ENCODE data around the gene CHST11.

Gene CHST11

GRCh38 chr12:104434129-104434528, 22.6 kb upstream of the CHST11 start:
- no peak overlapping the region for H3K27ac ChIP-seq (ENCODE audit: low read depth, low read length)
- no peaks in the 10 kb centered on the region for H3K27me3 ChIP-seq (ENCODE audit: control insufficient read depth in 1 of 2, insufficient read depth in 2 of 2, low read length in 2 of 2)
- H3K36me3 ChIP-seq (ENCODE audit: insufficient read depth, low read length): no peaks in the 10 kb centered on the region
- H3K9ac ChIP-seq (ENCODE audit: low read length): no peak overlapping the region
- no peaks in the 10 kb centered on the region for H3K4me1 ChIP-seq (ENCODE audit: insufficient read depth, low read length)
- H3K9me3 ChIP-seq (ENCODE audit: low read length): no peaks in the 10 kb centered on the region
- H3K4me3 ChIP-seq (ENCODE audit: low read depth in 1 of 2, low read length in 2 of 2): no peak overlapping the region

DNA sequence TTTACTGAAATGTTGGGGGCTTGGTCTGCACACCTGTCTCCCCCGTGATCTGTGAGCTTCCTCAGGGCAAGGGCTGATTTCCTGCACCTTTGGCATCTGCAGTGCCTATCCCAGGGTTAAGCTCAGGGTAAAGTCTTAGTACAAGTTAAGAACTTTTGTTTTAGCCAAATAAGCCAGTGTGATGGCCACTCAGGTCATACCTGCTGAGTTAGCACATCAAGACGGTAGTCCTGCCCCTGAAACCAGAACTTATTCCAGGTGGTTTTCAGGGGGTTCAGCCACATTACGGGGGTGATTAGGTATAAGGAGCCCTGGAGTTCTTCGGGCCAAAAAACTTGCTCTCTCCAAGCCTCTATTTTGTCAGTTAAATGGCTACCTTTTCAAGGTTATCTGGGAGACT, 21.6 kb upstream of the CHST11 start:
- no peak overlapping the region for H3K4me3 ChIP-seq (ENCODE audit: low read depth in 1 of 2, low read length in 2 of 2)
- no peak overlapping the region for H3K27ac ChIP-seq (ENCODE audit: low read depth, low read length)
- H3K36me3 ChIP-seq (ENCODE audit: insufficient read depth, low read length): no peaks in the 10 kb centered on the region
- no peak overlapping the region for H3K9ac ChIP-seq (ENCODE audit: low read length)
- no peaks in the 10 kb centered on the region for H3K27me3 ChIP-seq (ENCODE audit: control insufficient read depth in 1 of 2, insufficient read depth in 2 of 2, low read length in 2 of 2)
- H3K9me3 ChIP-seq (ENCODE audit: low read length): no peaks in the 10 kb centered on the region
- H3K4me1 ChIP-seq (ENCODE audit: insufficient read depth, low read length): no peaks in the 10 kb centered on the region

- H3K9me3 ChIP-seq (ENCODE audit: low read length): no peaks in the 10 kb centered on the region
- H3K9ac ChIP-seq (ENCODE audit: low read length): no peak overlapping the region
- H3K27ac ChIP-seq (ENCODE audit: low read depth, low read length): no peak overlapping the region
- H3K36me3 ChIP-seq (ENCODE audit: insufficient read depth, low read length): no peaks in the 10 kb centered on the region
- no peaks in the 10 kb centered on the region for H3K27me3 ChIP-seq (ENCODE audit: control insufficient read depth in 1 of 2, insufficient read depth in 2 of 2, low read length in 2 of 2)
- H3K4me1 ChIP-seq (ENCODE audit: insufficient read depth, low read length): no peaks in the 10 kb centered on the region
- H3K4me3 ChIP-seq (ENCODE audit: low read depth in 1 of 2, low read length in 2 of 2): no peak overlapping the region
Measured at GRCh38 chr12:104435765-104436164, 21.0 kb upstream of the CHST11 start.

GRCh38 chr12:104436790-104437189, 20.0 kb upstream of the CHST11 start:
- H3K27ac ChIP-seq (ENCODE audit: low read depth, low read length): no peak overlapping the region
- no peak overlapping the region for H3K4me3 ChIP-seq (ENCODE audit: low read depth in 1 of 2, low read length in 2 of 2)
- H3K4me1 ChIP-seq (ENCODE audit: insufficient read depth, low read length): no peaks in the 10 kb centered on the region
- no peak overlapping the region for H3K9ac ChIP-seq (ENCODE audit: low read length)
- no peaks in the 10 kb centered on the region for H3K36me3 ChIP-seq (ENCODE audit: insufficient read depth, low read length)
- H3K27me3 ChIP-seq (ENCODE audit: control insufficient read depth in 1 of 2, insufficient read depth in 2 of 2, low read length in 2 of 2): no peaks in the 10 kb centered on the region
- no peaks in the 10 kb centered on the region for H3K9me3 ChIP-seq (ENCODE audit: low read length)

- Histone ChIP-seq H3K27ac (ENCODE audit: low read depth, low read length) (no peak overlapping the region), H3K4me1 (ENCODE audit: insufficient read depth, low read length) (no peaks in the 10 kb centered on the region), H3K36me3 (ENCODE audit: insufficient read depth, low read length) (no peaks in the 10 kb centered on the region), H3K4me3 (ENCODE audit: low read depth in 1 of 2, low read length in 2 of 2) (no peak overlapping the region), H3K9ac (ENCODE audit: low read length) (no peak overlapping the region), H3K27me3 (ENCODE audit: control insufficient read depth in 1 of 2, insufficient read depth in 2 of 2, low read length in 2 of 2) (no peaks in the 10 kb centered on the region), H3K9me3 (ENCODE audit: low read length) (no peaks in the 10 kb centered on the region)
Measured at GRCh38 chr12:104438134-104438533, 18.6 kb upstream of the CHST11 start.

DNA sequence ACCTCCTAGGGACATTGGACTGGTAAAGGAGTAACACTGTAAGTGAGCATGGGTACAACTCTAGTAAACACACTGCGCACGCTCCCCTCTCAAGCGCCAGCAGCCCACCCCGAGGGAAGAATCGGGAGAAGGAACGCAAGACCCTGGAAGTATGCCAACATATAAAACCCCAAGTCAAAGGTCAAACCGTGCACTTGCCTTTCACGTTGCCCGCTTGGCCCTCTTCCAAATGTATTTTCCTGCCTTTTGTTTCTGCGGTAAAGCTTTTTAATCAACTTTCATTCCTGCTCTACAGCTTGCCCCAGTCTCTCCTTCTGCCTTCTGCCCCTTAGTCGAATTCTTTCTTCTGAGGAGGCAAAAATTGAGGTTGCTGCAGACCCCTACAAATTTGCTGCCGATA, 17.6 kb upstream of the CHST11 start:
- H3K9me3 ChIP-seq (ENCODE audit: low read length): no peaks in the 10 kb centered on the region
- H3K9ac ChIP-seq (ENCODE audit: low read length): no peak overlapping the region
- H3K4me3 ChIP-seq (ENCODE audit: low read depth in 1 of 2, low read length in 2 of 2): no peak overlapping the region
- no peaks in the 10 kb centered on the region for H3K36me3 ChIP-seq (ENCODE audit: insufficient read depth, low read length)
- H3K4me1 ChIP-seq (ENCODE audit: insufficient read depth, low read length): no peaks in the 10 kb centered on the region
- no peaks in the 10 kb centered on the region for H3K27me3 ChIP-seq (ENCODE audit: control insufficient read depth in 1 of 2, insufficient read depth in 2 of 2, low read length in 2 of 2)
- no peak overlapping the region for H3K27ac ChIP-seq (ENCODE audit: low read depth, low read length)

DNA sequence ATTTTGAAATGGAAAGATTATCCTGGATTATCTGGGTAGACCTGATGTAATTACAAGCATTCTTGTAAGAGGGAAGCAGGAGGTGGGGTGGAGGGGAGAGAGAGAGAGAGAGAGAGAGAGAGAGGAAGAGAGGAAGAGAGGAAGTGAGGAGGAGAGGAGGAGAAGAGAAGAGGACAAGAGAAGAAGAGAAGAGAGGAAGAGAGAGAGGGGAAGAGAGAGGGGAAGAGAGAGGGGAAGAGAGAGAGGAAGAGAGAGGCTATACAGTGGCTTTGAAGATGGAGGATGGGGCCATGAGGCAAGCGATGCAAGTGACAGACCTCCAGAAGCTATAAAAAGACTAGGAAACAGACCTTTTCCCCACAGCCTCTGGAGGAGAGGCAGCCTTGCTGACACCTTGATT, 13.7 kb upstream of the CHST11 start:
- no peaks in the 10 kb centered on the region for H3K27me3 ChIP-seq (ENCODE audit: control insufficient read depth in 1 of 2, insufficient read depth in 2 of 2, low read length in 2 of 2)
- H3K4me1 ChIP-seq (ENCODE audit: insufficient read depth, low read length): no peaks in the 10 kb centered on the region
- H3K27ac ChIP-seq (ENCODE audit: low read depth, low read length): no peak overlapping the region
- H3K9me3 ChIP-seq (ENCODE audit: low read length): no peaks in the 10 kb centered on the region
- H3K36me3 ChIP-seq (ENCODE audit: insufficient read depth, low read length): no peaks in the 10 kb centered on the region
- no peak overlapping the region for H3K9ac ChIP-seq (ENCODE audit: low read length)
- no peak overlapping the region for H3K4me3 ChIP-seq (ENCODE audit: low read depth in 1 of 2, low read length in 2 of 2)

- no peak overlapping the region for H3K27ac ChIP-seq (ENCODE audit: low read depth, low read length)
- no peaks in the 10 kb centered on the region for H3K4me1 ChIP-seq (ENCODE audit: insufficient read depth, low read length)
- no peaks in the 10 kb centered on the region for H3K27me3 ChIP-seq (ENCODE audit: control insufficient read depth in 1 of 2, insufficient read depth in 2 of 2, low read length in 2 of 2)
- no peak overlapping the region for H3K4me3 ChIP-seq (ENCODE audit: low read depth in 1 of 2, low read length in 2 of 2)
- H3K9me3 ChIP-seq (ENCODE audit: low read length): no peaks in the 10 kb centered on the region
- no peaks in the 10 kb centered on the region for H3K36me3 ChIP-seq (ENCODE audit: insufficient read depth, low read length)
- no peak overlapping the region for H3K9ac ChIP-seq (ENCODE audit: low read length)
Measured at GRCh38 chr12:104446646-104447421, 9.9 kb upstream of the CHST11 start.

GRCh38 chr12:104448031-104448430, 8.7 kb upstream of the CHST11 start:
- Histone ChIP-seq H3K9me3 (ENCODE audit: low read length) (no peaks in the 10 kb centered on the region), H3K27ac (ENCODE audit: low read depth, low read length) (no peak overlapping the region), H3K4me3 (ENCODE audit: low read depth in 1 of 2, low read length in 2 of 2) (no peak overlapping the region), H3K4me1 (ENCODE audit: insufficient read depth, low read length) (no peaks in the 10 kb centered on the region), H3K9ac (ENCODE audit: low read length) (no peak overlapping the region), H3K27me3 (ENCODE audit: control insufficient read depth in 1 of 2, insufficient read depth in 2 of 2, low read length in 2 of 2) (no peaks in the 10 kb centered on the region), H3K36me3 (ENCODE audit: insufficient read depth, low read length) (no peaks in the 10 kb centered on the region)

DNA sequence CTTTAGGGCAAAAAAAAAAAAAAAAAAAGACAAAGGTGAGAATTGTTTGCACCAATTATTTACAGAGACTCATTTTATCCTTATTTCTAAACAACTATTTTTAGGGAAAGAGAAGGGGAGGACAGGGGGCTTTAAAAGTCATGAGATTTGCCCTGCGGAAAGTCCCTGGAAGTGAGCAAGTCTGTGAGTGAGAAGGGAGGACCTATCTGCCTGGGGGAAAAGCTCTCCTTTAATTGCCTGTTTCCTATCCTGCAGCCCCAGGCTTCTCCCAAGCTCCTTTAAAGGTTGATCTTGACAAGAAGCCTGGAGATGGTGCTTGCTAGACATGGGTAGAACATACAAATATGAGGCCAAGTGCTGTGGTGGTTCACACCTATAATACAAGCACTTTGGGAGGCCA, 8.3 kb upstream of the CHST11 start:
- no peaks in the 10 kb centered on the region for H3K9me3 ChIP-seq (ENCODE audit: low read length)

GRCh38 chr12:104450700-104451099, 6.0 kb upstream of the CHST11 start:
- H3K9me3 ChIP-seq (ENCODE audit: low read length): no peaks in the 10 kb centered on the region
- no peaks in the 10 kb centered on the region for H3K4me1 ChIP-seq (ENCODE audit: insufficient read depth, low read length)
- H3K9ac ChIP-seq (ENCODE audit: low read length): no peak overlapping the region
- no peaks in the 10 kb centered on the region for H3K27me3 ChIP-seq (ENCODE audit: control insufficient read depth in 1 of 2, insufficient read depth in 2 of 2, low read length in 2 of 2)
- H3K36me3 ChIP-seq (ENCODE audit: insufficient read depth, low read length): no peaks in the 10 kb centered on the region
- no peak overlapping the region for H3K4me3 ChIP-seq (ENCODE audit: low read depth in 1 of 2, low read length in 2 of 2)
- no peak overlapping the region for H3K27ac ChIP-seq (ENCODE audit: low read depth, low read length)

More for the DNA sequence above, 8.3 kb upstream of the CHST11 start:
- Histone ChIP-seq H3K9ac (ENCODE audit: low read length) (no peak overlapping the region), H3K4me1 (ENCODE audit: insufficient read depth, low read length) (no peaks in the 10 kb centered on the region), H3K27me3 (ENCODE audit: control insufficient read depth in 1 of 2, insufficient read depth in 2 of 2, low read length in 2 of 2) (no peaks in the 10 kb centered on the region), H3K27ac (ENCODE audit: low read depth, low read length) (no peak overlapping the region), H3K4me3 (ENCODE audit: low read depth in 1 of 2, low read length in 2 of 2) (no peak overlapping the region), H3K36me3 (ENCODE audit: insufficient read depth, low read length) (no peaks in the 10 kb centered on the region)

- Histone ChIP-seq H3K4me1 (ENCODE audit: insufficient read depth, low read length) (peaks cover 5% of the 10 kb centered on the region), H3K36me3 (ENCODE audit: insufficient read depth, low read length) (no peaks in the 10 kb centered on the region), H3K27ac (ENCODE audit: low read depth, low read length) (no peak overlapping the region), H3K9ac (ENCODE audit: low read length) (no peak overlapping the region), H3K9me3 (ENCODE audit: low read length) (no peaks in the 10 kb centered on the region), H3K4me3 (ENCODE audit: low read depth in 1 of 2, low read length in 2 of 2) (no peak overlapping the region), H3K27me3 (ENCODE audit: control insufficient read depth in 1 of 2, insufficient read depth in 2 of 2, low read length in 2 of 2) (no peaks in the 10 kb centered on the region)
Measured at GRCh38 chr12:104452087-104452486, 4.7 kb upstream of the CHST11 start.
